NCI-H69 (cell line): ENCODE data around the gene GABRP.
A peak's percentile ranks its signal among the peaks of the same experiment; 100 is the strongest.
"Not testable (repeated sequence)": the region's sequence is repeated elsewhere in the genome, so short reads cannot be mapped to it uniquely, and the experiment has no call there.

Experiments used
- DNase-seq: peaks from one replicate; lab custom pipeline; 2025; lab: John Stamatoyannopoulos, UW

Gene GABRP

GRCh38 chr5:170783498-170784247 lies at the start of gene GABRP:
Gene GABRP, plus strand, starts transcription at chr5:170783725. Its CDS starts 4,891 bp downstream, at chr5:170788616.
- DNase-seq = no peak

DNA sequence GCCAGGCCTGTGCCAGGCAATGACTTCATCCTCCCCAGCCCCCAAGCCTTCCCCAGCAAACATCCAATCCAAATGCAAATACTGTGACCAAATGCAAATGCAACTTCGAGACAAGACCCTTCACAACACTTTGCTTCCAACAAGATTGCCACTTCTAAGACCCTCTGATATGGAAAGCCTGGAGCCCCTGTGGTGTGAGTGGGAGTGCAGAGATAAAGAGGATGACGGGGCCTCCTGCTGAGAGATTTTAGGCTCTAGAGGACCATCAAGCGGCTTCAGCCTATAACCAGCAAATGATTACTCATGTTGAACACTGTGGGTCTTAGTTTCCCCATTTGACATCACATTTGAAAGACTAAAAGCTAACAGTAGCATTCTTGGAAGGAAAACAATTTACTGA lies 46.6 kb upstream of the GABRP start:
- no peak for DNase-seq

DNA sequence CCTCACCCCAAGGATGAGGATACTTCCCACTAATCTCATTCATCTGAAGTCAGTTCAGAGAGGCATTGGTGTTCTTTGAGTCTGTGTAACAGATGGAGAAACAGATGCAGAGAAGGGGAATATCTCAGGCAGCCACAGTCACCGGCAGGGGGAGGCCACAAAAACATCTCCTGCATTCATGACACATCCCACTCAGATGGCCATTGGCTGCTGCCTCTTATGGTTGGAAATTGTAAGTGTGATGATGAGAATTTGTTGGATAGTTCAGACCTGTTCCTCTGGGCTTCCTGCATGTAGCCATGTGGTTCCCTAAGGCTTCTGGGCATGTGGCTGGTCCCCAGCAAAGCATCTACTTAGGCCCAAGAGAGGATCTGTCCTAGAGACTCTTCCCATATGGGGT lies 45.9 kb upstream of the GABRP start:
- no peak for DNase-seq

- DNase-seq = no peak
These were observed 44.7 kb upstream of the GABRP start for GRCh38 chr5:170738840-170739239.

GRCh38 chr5:170739446-170739845 lies 44.1 kb upstream of the GABRP start:
- DNase-seq = no peak

DNA sequence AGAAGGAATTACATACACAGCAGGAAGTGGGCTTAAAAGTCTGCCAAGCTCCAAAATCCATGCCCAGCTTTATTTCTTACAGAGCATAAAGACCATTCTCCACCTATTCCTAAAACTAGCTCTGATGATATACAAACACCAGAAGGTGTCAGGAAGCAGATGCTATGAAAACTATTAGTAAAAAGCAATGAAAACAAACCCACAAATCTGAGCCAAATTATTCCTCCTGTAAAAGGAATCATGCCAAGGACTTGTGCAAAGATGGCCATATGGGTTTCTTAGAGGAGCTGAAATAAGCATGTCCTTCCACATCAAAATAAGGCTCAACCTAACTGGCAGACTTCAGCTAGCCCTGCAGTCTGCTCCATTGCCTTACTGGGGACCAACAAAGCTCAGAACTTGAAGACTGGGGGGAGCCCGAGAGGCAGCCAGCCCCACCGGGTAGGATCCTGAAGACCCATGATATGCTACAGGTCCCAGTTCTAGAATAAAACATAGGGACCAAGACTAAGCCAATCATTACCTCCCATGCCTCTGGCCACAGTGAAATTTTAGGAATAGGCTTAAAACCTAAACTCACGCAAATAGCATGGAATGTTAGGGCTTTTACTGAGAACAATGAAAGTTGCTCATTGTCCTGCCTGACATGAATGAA lies 42.8 kb upstream of the GABRP start:
- DNase-seq = peak; percentile 13

DNA sequence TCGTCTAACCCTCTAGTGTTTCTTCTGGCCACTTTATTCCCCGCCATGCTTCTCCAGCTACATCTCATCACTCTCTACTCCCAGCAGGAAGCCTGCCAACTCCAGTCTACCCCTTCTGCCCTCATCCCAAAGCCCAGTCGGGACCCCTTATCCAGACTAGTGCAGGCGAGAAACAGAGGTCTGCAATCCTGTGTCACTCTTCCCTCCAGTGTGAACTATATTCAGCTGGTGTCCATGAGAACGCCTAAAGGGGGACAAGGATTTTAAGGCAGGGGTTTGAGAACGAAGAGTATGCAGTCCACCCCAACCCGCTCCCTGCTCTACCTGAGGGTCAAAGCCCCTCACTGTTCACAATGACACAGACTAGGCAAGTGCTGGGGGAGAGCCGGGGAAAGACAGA lies 41.7 kb upstream of the GABRP start:
- DNase-seq = no peak

- peak; percentile 65 for DNase-seq
These were observed 39.7 kb upstream of the GABRP start for GRCh38 chr5:170743876-170744212.

GRCh38 chr5:170745481-170746071 lies 37.9 kb upstream of the GABRP start:
- peak; percentile 66 for DNase-seq

DNA sequence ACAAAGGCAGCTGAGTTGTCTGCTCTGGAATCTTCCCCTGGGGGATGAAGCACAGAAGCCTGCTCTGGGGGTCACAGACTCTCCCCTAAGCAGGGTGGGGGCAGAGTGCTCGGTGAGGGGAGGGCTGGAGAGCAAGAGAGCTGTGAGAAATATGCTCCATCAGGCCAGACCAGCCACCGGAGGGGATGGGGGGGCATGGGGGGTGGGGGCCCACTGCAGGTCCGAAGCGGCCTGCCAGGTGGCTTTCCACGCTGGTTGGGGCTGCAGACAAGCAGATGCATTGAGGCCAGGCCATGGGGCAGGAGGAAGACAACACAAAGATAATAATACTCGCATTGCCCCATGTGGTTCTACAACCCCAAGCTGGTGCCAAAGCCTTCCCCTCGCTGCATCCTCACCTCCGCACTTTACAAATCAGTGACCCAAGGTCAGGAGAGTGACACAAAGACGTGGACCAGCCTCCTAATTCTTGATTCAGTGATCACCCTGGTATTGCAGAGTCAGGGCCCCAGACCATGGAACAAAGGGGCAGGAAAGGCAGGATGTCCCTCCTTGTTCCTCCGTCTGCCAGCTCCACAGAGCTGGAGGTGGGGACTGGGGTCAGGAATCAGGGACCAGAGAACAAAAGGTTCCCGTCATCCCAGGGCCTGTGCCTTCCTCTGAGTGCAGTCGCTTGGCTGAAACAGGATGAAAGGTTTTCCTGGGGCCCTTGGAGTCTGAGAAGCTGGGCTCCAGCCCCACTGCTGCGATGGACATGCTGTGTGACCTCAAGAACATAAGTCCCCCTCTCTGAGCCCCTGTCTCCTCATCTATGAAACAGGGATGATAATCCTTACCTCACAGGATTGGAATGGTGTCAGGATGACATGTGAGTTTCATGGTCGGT lies 37.2 kb upstream of the GABRP start:
- no peak for DNase-seq

GRCh38 chr5:170746961-170747340 lies 36.6 kb upstream of the GABRP start:
- no peak for DNase-seq

GRCh38 chr5:170747357-170747756 lies 36.2 kb upstream of the GABRP start:
- no peak for DNase-seq

DNA sequence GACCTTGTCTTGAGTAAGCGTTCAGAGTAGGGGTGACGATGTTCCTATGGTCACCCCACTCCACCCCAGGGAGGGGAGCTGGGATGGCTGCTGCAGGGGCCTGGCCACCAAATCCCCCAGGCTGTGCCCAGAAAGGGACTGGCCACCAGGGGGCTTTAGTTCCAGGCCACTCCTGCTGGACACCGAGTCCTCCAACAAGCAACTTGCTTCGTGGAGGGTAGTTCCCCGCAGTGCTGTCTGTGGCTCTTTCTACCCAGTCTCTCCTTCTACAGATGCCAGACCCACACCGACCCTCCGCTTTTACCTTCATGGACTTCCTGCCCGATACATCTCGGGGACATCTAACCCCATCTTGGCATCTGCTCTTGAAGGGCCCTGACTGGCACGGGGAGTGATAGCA lies 35.7 kb upstream of the GABRP start:
- DNase-seq = peak; percentile 36

GRCh38 chr5:170748951-170749471 lies 34.5 kb upstream of the GABRP start:
- peak; percentile 8 for DNase-seq

DNA sequence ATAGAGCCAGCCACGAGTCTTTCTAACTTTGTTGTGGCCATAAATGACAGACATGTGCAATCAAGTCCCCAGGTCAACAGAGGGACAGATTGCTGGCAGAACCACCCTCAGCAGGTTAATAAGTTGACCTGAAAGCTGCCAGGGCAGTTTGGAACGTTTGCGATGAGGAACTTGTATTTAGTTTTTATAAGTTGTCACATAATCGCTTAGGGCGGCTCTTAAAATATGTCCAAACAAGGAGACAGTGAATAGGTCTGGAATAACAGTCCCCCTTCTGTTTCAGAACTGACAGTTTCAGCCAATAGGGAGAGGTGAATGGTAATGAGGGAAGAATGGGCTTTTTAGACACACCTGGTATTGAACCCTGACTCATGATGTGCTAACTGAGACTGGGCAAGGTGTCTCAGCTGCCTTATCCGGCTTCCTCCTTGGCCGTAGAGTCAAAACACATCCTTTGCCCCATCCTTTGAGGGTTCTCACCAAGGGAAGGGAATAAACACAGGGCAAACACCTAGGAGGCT lies 33.6 kb upstream of the GABRP start:
- peak; percentile 26 for DNase-seq

- DNase-seq = peak; percentile 32
These were observed 32.7 kb upstream of the GABRP start for GRCh38 chr5:170750791-170751190.

GRCh38 chr5:170751631-170752030 lies 31.9 kb upstream of the GABRP start:
- DNase-seq = peak; percentile 89

DNA sequence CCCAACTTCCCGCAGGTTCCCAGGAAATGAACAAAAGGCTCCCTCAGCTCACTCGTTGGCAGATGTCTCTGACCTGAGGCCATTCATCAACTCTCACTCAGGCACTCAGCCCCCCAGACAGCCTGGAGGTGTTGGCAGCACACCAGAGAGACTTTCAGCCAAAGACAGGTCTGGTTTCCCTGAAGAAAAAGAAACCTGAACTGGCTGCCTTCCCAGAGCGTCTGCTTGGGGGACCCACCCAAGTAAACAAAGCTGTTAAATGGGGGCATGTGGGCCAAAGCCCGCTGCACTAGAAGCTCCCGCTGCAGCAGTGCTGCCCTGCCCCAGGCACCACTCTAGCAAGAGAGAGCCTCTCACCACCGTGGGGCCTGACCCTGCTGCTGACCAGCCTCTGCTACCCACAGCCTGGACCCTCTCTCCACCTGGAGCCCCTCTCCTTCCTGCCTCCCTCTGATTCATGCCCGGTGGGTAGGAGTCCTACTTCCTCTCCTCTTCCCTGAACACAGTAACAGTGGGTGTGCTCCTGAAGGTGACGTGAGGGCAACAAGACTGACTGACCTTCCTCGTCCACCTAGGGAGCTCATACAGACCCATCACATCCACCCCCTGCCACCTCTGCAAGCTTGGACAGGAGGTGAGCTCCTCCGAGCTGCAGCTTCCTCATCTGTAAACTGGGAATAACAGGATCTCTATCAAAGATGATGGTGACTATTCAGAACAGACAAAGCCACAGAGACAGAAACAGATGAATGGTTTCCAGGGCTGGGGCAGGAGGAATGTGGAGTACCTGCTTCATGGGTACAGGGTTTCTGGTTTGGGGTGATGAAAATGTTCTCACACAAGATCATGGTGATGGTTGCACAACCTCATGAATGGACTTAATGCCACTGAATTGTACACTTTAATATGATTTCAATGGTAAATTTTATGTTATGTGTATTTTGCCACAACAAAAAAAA lies 31.0 kb upstream of the GABRP start:
- peak; percentile 99 for DNase-seq

- DNase-seq = peak; percentile 12
These were observed 30.2 kb upstream of the GABRP start for GRCh38 chr5:170753311-170753710.

GRCh38 chr5:170754508-170754907 lies 29.0 kb upstream of the GABRP start:
- not testable (repeated sequence) for DNase-seq
